Kidney epithelial cell (primary cell): ENCODE data around the gene SNX5. TPM values are rescaled to one million over a fixed set of nuclear protein-coding genes. Genes with fewer than 3 reads are reported as not detected.

ENCODE experiments used
- DNase-seq: peaks from one replicate; pipeline ENCODE4 v3.0.0-alpha.2; 2010; ENCODE audit warnings: low read depth
- H3K27me3 ChIP-seq: 2 replicates; pipeline ENCODE4 v1.6.0; 2011; ENCODE audit warnings: low read length; ENCODE audit not compliant: control insufficient read depth, insufficient read depth
- H3K36me3 ChIP-seq: 2 replicates; pipeline ENCODE4 v1.5.1; 2011; ENCODE audit warnings: low read length; ENCODE audit not compliant: control insufficient read depth, insufficient read depth
- H3K4me3 ChIP-seq: 2 replicates; pipeline ENCODE4 v1.5.1; 2011; ENCODE audit warnings: low read depth, mild to moderate bottlenecking, control low read depth, low read length
- CTCF ChIP-seq: IDR thresholded peaks from 2 replicates; pipeline ENCODE4 v1.5.1; 2011; ENCODE audit warnings: mild to moderate bottlenecking, moderate library complexity, low read length, control low read depth, inconsistent platforms; ENCODE audit not compliant: insufficient read depth, poor library complexity, severe bottlenecking
- total RNA-seq: library from RNA; depleted of rRNA; stranded (reverse); fragments of >200 nt; gene quantifications from 2 replicates; pipeline ENCODE4 v1.2.3, GENCODE V29; 2015

The SNX5 gene
- total RNA-seq, 1 donor from 2014 or later: 80.8 TPM

GRCh38 chr20:17950670-17951069 is 17.9 kb downstream of the SNX5 start:
- Histone ChIP-seq H3K27me3 (no peaks in the 10 kb centered on the region), H3K4me3 (no peak overlapping the region), H3K36me3 (peaks cover 5% of the 10 kb centered on the region)
- no peak for TF ChIP-seq CTCF
- DNase-seq: no peak

DNA sequence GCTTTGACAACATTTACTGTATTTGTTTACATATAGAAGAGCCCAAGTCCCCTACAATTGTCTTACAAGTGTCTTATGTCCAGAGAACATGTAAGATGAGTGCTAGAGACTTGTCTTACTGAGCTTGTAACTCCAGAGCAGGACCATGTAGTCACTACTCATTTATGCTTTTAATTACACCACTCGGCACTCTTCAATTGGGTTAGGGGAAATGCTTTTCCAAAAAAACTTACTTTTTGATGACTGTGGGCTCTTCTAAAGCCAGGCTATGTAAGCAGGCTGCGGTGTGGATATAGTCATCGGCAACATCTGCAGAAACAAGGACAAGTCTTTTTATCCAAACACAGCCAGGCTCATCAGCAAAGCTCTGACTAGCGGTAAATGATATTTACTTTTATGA is 18.7 kb downstream of the SNX5 start:
- H3K36me3 ChIP-seq: peaks cover 5% of the 10 kb centered on the region
- no peak for TF ChIP-seq CTCF

DNA sequence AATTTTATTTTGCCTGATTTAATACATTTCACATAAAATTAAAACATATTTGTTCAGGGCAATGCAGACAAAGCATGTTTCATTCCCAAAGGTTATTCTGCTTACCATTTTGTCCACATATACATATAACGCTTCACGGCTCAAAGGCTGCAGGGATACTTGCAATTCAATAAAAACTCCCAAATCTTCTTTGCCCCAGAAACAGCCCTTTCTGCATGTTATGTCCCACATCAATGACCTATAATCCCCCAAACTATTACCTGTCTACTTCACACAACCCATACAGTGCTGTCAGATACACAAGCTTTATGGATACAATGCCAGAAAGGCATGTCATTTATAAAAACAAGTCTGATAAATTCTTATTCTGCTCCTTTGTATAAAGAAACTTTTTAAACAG is 20.2 kb downstream of the SNX5 start:
- no peak for TF ChIP-seq CTCF
- no peak overlapping the region for H3K4me3 ChIP-seq
- no peak for DNase-seq
- peaks cover 5% of the 10 kb centered on the region for H3K36me3 ChIP-seq
- H3K27me3 ChIP-seq: no peaks in the 10 kb centered on the region

More for the DNA sequence above, 18.7 kb downstream of the SNX5 start:
- no peak for DNase-seq
- H3K4me3 ChIP-seq: no peak overlapping the region
- no peaks in the 10 kb centered on the region for H3K27me3 ChIP-seq

DNA sequence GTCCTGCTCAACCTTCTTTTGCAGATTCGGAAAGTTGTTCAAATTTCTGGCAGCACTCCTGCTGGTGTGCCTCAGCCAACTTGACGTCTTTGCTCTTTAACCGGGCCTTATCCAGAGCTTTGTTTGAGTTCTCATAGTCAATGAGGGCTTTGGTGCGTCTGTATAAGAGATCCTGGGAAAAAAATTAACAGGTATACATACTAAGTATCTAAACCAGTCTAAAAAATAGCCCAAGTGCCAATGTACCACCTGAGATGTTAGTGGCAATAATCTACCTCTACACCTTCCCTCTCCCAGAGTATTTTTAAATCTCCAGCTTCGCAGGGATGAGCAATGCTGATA is 21.1 kb downstream of the SNX5 start:
- Histone ChIP-seq H3K27me3 (no peaks in the 10 kb centered on the region), H3K36me3 (peaks cover 6% of the 10 kb centered on the region), H3K4me3 (no peak overlapping the region)
- TF ChIP-seq CTCF: no peak
- DNase-seq: no peak

DNA sequence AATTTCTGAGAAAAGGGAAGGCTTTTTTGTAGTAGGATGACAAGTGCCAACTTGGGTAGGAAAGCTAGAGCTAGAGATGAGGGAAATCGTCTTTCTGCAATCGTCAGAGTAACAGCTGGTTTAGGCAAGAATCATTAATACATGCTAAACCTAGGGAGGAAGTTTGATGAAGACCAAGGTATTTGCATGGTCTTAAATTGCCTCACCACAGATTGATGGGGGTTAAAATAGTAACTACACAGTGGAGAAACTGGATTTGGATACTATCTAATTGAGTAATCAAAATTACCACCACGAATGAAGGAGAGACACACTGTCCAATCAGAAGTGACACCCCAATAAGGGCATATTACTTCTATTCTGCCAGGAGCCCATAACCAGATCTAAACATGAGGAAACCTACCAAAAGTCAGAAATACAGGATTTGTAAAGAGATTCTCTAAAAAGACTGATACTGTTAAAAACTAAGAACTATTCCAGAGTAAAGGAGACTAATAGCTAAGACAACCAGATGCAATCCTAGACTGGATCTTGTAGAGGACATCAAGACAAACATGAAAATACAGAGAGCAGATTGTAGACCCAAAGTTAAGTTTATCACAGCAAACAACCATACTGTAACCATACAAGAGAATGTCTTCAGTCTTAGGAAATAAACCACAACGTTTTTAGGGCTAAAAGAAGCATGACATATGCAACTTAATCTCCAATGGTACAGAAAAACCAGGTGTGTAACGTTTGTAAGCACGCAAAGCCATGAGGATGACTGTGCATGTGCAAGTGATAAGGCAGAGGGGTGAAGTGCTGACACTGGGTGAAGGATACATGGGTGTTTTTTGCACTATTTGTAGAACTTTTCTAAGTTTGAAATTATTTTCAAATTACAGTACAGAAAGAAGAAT is 21.8 kb downstream of the SNX5 start:
- Histone ChIP-seq H3K4me3 (no peak overlapping the region), H3K27me3 (no peaks in the 10 kb centered on the region), H3K36me3 (peaks cover 7% of the 10 kb centered on the region)
- TF ChIP-seq CTCF: no peak
- no peak for DNase-seq

DNA sequence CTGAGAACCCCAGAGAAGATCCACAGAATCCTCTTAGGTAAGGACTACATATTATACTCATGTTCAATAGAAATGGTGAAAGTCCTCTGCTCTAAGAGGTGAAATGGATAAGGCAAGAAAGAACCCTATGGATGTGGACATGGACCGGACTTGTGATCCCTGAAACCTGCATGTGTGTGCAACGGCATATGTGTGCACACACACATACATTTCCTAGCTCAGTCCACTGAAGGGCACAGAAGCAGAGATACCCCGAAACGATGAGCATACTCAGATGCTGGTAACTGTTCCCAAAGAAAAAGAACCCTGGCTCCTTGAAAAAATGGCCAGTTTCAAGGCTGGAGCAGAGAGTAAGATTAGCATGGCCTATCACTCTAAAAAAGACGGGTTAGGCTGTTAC is 22.6 kb downstream of the SNX5 start:
- Histone ChIP-seq H3K27me3 (no peaks in the 10 kb centered on the region), H3K36me3 (peaks cover 7% of the 10 kb centered on the region), H3K4me3 (no peak overlapping the region)
- DNase-seq: no peak
- no peak for TF ChIP-seq CTCF
